ENCODE measurements around the gene UBR1. TPM values are rescaled to one million over a fixed set of nuclear protein-coding genes. Genes with fewer than 3 reads are reported as not detected.

The UBR1 gene
- total RNA-seq, 1 experiment from 2014 or later, result 18.6 TPM

DNA sequence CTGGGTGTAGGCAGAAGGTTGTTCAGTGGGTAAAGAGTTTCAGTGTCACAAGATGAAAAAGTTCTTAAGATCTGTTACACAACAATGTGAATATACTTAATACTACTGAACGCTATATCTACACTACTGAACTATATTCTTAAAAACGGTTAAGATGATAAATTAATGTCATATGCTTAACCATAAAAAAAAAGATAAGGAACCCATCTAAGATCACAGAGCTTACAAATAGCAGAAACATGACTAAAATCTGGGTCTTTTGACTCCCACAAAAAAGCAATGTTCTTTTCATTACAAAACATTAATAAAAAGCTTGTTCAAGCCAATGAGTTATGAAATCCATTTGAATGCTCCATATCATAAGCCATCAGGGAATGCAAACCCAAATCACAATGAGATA is 34.4 kb downstream of the UBR1 start:
- no peaks in the 10 kb centered on the region for H3K36me3 Mint-ChIP-seq (ENCODE audit: insufficient read depth, unreplicated experiment)
- H3K9me3 Mint-ChIP-seq (ENCODE audit: low read depth, unreplicated experiment), result no peaks in the 10 kb centered on the region
- BruUV-seq (replicated peaks), result no TSS peak
- TF ChIP-seq, protein P1, sequence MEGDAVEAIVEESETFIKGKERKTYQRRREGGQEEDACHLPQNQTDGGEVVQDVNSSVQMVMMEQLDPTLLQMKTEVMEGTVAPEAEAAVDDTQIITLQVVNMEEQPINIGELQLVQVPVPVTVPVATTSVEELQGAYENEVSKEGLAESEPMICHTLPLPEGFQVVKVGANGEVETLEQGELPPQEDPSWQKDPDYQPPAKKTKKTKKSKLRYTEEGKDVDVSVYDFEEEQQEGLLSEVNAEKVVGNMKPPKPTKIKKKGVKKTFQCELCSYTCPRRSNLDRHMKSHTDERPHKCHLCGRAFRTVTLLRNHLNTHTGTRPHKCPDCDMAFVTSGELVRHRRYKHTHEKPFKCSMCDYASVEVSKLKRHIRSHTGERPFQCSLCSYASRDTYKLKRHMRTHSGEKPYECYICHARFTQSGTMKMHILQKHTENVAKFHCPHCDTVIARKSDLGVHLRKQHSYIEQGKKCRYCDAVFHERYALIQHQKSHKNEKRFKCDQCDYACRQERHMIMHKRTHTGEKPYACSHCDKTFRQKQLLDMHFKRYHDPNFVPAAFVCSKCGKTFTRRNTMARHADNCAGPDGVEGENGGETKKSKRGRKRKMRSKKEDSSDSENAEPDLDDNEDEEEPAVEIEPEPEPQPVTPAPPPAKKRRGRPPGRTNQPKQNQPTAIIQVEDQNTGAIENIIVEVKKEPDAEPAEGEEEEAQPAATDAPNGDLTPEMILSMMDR (IDR thresholded peaks at IDR 0.05; ENCODE audit: unreplicated experiment), result no peak
- CTCF ChIA-PET, result no interaction called here
- intact Hi-C loops (cut with micrococcal nuclease; ENCODE audit: unreplicated experiment), result no loop called here
- H3K27me3 Mint-ChIP-seq (ENCODE audit: unreplicated experiment), result no peaks in the 10 kb centered on the region
- DNase-seq, result no peak
- no peak overlapping the region for H3K27ac Mint-ChIP-seq (ENCODE audit: unreplicated experiment)
- no peak overlapping the region for H3K4me3 Mint-ChIP-seq (ENCODE audit: low read depth, unreplicated experiment)
- H3K4me1 Mint-ChIP-seq (ENCODE audit: low read depth, unreplicated experiment), result no peaks in the 10 kb centered on the region

DNA sequence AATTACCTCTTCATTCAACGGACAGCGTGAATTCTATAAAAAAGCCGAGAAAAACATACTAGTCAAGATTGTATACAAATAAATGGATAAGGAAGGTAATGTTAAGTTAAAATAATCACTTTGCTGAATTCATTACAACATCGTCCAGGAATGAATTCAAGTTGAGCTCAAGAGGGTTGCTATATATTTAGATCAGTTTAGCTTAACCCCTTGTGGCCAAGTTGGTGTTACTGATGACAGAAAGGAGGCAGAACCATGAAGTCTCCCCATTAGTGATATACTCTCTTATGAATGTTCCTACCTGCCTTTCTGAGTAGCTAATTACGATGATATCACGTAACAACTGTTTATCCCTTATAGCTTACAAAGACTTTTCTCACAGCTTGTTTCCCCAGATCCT is 34.9 kb downstream of the UBR1 start:
- intact Hi-C loops (cut with micrococcal nuclease; ENCODE audit: unreplicated experiment), result no loop called here
- Mint-ChIP-seq H3K36me3 (ENCODE audit: insufficient read depth, unreplicated experiment) (no peaks in the 10 kb centered on the region), H3K27ac (ENCODE audit: unreplicated experiment) (no peak overlapping the region), H3K27me3 (ENCODE audit: unreplicated experiment) (no peaks in the 10 kb centered on the region), H3K9me3 (ENCODE audit: low read depth, unreplicated experiment) (no peaks in the 10 kb centered on the region), H3K4me3 (ENCODE audit: low read depth, unreplicated experiment) (no peak overlapping the region), H3K4me1 (ENCODE audit: low read depth, unreplicated experiment) (no peaks in the 10 kb centered on the region)
- BruUV-seq (replicated peaks), result no TSS peak
- CTCF ChIA-PET, result no interaction called here
- DNase-seq, result no peak
- TF ChIP-seq, protein P1 (IDR thresholded peaks at IDR 0.05; ENCODE audit: unreplicated experiment), result no peak

DNA sequence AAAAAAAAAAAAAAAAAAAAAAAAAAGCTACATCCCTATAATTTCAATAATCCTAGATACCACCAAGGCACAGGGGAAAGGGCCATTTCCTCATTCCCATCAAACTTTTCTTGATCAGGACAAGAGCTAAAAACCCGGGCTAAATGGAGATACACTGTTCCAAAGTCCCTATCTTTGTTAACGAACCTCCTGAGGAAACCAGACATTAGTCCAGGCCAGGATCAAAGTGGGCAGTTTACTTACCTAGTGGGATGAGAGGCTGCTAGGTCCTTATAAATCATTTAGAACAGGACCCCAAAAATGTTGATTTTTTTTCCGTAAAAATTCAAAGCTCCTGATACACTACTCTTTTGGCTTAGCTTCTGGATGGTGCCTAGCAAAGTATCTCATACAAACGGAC is 35.6 kb downstream of the UBR1 start:
- no peaks in the 10 kb centered on the region for H3K9me3 Mint-ChIP-seq (ENCODE audit: low read depth, unreplicated experiment)
- H3K27ac Mint-ChIP-seq (ENCODE audit: unreplicated experiment), result no peak overlapping the region
- H3K4me3 Mint-ChIP-seq (ENCODE audit: low read depth, unreplicated experiment), result no peak overlapping the region
- CTCF ChIA-PET, result no interaction called here
- no peak for DNase-seq
- H3K4me1 Mint-ChIP-seq (ENCODE audit: low read depth, unreplicated experiment), result no peaks in the 10 kb centered on the region
- BruUV-seq (replicated peaks), result no TSS peak
- intact Hi-C loops (cut with micrococcal nuclease; ENCODE audit: unreplicated experiment), result no loop called here
- TF ChIP-seq, protein P1 (IDR thresholded peaks at IDR 0.05; ENCODE audit: unreplicated experiment), result no peak
- H3K36me3 Mint-ChIP-seq (ENCODE audit: insufficient read depth, unreplicated experiment), result no peaks in the 10 kb centered on the region
- no peaks in the 10 kb centered on the region for H3K27me3 Mint-ChIP-seq (ENCODE audit: unreplicated experiment)

DNA sequence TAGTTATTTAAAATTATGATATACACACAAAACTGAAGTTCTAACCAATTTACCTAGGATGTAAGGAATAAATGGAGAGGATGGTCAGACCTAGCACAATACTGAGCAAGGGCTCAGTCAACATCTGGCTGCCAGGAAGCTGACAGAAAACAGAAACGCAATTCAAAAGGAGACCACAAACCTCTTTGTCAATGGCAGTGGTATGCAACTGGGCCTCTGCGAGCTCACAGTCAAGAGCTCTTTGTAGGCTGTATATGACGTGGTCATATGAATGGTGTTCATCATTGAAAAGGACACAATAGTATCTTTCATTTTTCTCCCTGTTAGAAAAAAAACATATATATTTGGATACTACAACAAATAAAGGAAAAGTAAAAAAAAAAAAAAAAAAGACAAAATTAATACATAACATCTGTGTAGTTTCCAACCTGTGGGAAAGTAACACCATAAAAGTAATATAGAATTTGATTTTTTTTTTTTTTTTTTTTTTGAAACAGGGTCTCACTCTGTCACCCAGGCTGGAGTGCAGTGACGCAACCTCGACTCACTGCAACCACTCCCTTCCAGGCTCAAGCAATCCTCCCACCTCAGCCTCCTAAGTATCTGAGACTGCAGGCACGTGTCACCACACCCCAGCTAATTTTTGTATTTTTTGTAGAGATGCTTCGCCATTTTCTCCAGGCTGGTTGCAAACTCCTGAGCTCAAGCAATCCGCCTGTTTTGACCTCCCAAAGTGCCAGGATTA is 37.9 kb downstream of the UBR1 start:
- H3K27me3 Mint-ChIP-seq (ENCODE audit: unreplicated experiment), result no peaks in the 10 kb centered on the region
- intact Hi-C loops (cut with micrococcal nuclease; ENCODE audit: unreplicated experiment), result no loop called here
- DNase-seq, result no peak
- H3K9me3 Mint-ChIP-seq (ENCODE audit: low read depth, unreplicated experiment), result no peaks in the 10 kb centered on the region
- no peaks in the 10 kb centered on the region for H3K4me1 Mint-ChIP-seq (ENCODE audit: low read depth, unreplicated experiment)
- BruUV-seq (replicated peaks), result no TSS peak
- no peak overlapping the region for H3K27ac Mint-ChIP-seq (ENCODE audit: unreplicated experiment)
- no peak overlapping the region for H3K4me3 Mint-ChIP-seq (ENCODE audit: low read depth, unreplicated experiment)
- H3K36me3 Mint-ChIP-seq (ENCODE audit: insufficient read depth, unreplicated experiment), result no peaks in the 10 kb centered on the region
- CTCF ChIA-PET, result no interaction called here
- TF ChIP-seq, protein P1 (IDR thresholded peaks at IDR 0.05; ENCODE audit: unreplicated experiment), result no peak
